Spleen (tissue), 11 donors: ENCODE results near the gene ZNF598. TPM values are rescaled to one million over a fixed set of nuclear protein-coding genes. Genes with fewer than 3 reads are reported as not detected.
A peak's percentile ranks its signal among the peaks of the same experiment; 100 is the strongest.

ENCODE experiments used
- DNase-seq: peaks from one replicate; pipeline ENCODE4 v3.0.0-alpha.2; 2020
- H3K27ac ChIP-seq, 8 donors: fragments of 200-600 bp; sonication (generic) in 7 of 8; 1 replicate in 4 of 8; 2 replicates in 4 of 8; pipeline versions ENCODE4 v1.5.0 to v1.8.0; 2016 to 2021; ENCODE audit warnings: inconsistent platforms in 4 of 8, mild to moderate bottlenecking in 4 of 8, moderate library complexity in 1 of 8
- H3K27me3 ChIP-seq, 7 donors: fragments of 200-600 bp; sonication (generic) in 6 of 7; replicated peaks in 1 of 7; 1 replicate in 4 of 7; 2 replicates in 3 of 7; pipeline versions ENCODE4 v1.5.0 to v1.8.0; 2016 to 2021; ENCODE audit warnings: inconsistent platforms in 3 of 7, mild to moderate bottlenecking in 1 of 7
- H3K36me3 ChIP-seq, 6 donors: fragments of 200-600 bp; sonication (generic) in 5 of 6; 1 replicate in 4 of 6; 2 replicates in 2 of 6; pipeline versions ENCODE4 v1.5.0 to v1.8.0; 2016 to 2021; ENCODE audit warnings: inconsistent platforms in 2 of 6
- H3K4me1 ChIP-seq, 6 donors: fragments of 200-600 bp; sonication (generic) in 5 of 6; 1 replicate in 3 of 6; 2 replicates in 3 of 6; pipeline versions ENCODE4 v1.5.0 to v1.8.0; 2016 to 2021; ENCODE audit warnings: inconsistent platforms in 3 of 6
- H3K4me3 ChIP-seq, 8 donors: fragments of 200-600 bp; sonication (generic) in 7 of 8; 1 replicate in 4 of 8; 2 replicates in 4 of 8; pipeline versions ENCODE4 v1.5.0 to v1.8.0; 2016 to 2021; ENCODE audit warnings: inconsistent platforms in 4 of 8, mild to moderate bottlenecking in 4 of 8, moderate library complexity in 2 of 8
- H3K9me3 ChIP-seq, 8 donors: fragments of 200-600 bp; sonication (generic) in 7 of 8; 1 replicate in 4 of 8; 2 replicates in 4 of 8; pipeline versions ENCODE4 v1.5.0 to v1.8.0; 2016 to 2021; ENCODE audit warnings: inconsistent platforms in 4 of 8
- CTCF ChIP-seq, 11 experiments: fragments of 200-600 bp in 7 of 11; fragments of 450-650 bp in 4 of 11; sonication (generic) in 4 of 11; IDR thresholded peaks in 8 of 11; conservative IDR thresholded peaks in 3 of 11; 1 replicate in 7 of 11; 2 replicates in 4 of 11; pipeline versions ENCODE4 v1.4.0 to v1.8.0; 2016 to 2021; ENCODE audit warnings: antibody characterized with exemption in 11 of 11, inconsistent platforms in 4 of 11, mild to moderate bottlenecking in 1 of 11
- POLR2A ChIP-seq, 3 donors: fragments of 450-650 bp; IDR thresholded peaks; one replicate each; pipeline ENCODE4 v1.5.1; 2017; ENCODE audit warnings: antibody characterized with exemption in 3 of 3, mild to moderate bottlenecking in 1 of 3
- POLR2AphosphoS5 ChIP-seq, 3 donors: sonication (generic); formaldehyde crosslinking; IDR thresholded peaks; one replicate each; pipeline ENCODE4 v1.5.1; 2017; ENCODE audit warnings: antibody characterized with exemption in 3 of 3
- WGBS, 5 donors: extraction: QIAGEN DNeasy Blood & Tissue Kit in 3 of 5; methylation state at CpG; one replicate each; pipeline versions ENCODE4 v1.1.5 to v1.1.7; 2013 to 2018; 5-methylcytosine and 5-hydroxymethylcytosine counted together
- intact Hi-C: fragments of 100-400 bp; cut with DNase I; formaldehyde crosslinking; loops from one replicate; pipeline ENCODE4 v1.15.0; 2023; ENCODE audit warnings: low total_unique reads
- polyA plus RNA-seq, 3 donors: library from polyadenylated mRNA; stranded (reverse); fragments of 200-250 nt; gene quantifications; one replicate each; pipeline ENCODE4 v1.2.1, GENCODE V29; 2013
- total RNA-seq, 7 donors: library from RNA; depleted of rRNA in 3 of 7; stranded (reverse); fragments of >200 nt in 3 of 7; fragmentation: NEBNext Ultra II Directional in 4 of 7; extraction: Animal tissue kit (Norgen Biotek cat#: 25700) in 4 of 7; gene quantifications; one replicate each; pipeline versions ENCODE4 v1.1.0 to v1.2.1, GENCODE V29; 2016 to 2021
- donor health status: healthy with polysubstance abuse.
- donor health status: DM: no; HTN: no; CAD: no; lungs with moderate emphysema.
- donor health status: DM: no; HTN: no; CAD: no.
- donor health status: Bipolar disorder and iron deficiency.
- donor health status: healthy.
- donor health status: DM: no; HTN: no; CAD: no.
- donor health status: DM: yes; HTN: yes; CAD: no.

ZNF598 gene
- total and polyA plus RNA-seq, 10 donors: 21.8 to 56.2 (median 42.0) TPM

GRCh38 chr16:1978476-1979120, 31.0 kb downstream of the ZNF598 start:
- intact Hi-C loops: no loop called here
- 77 to 90% (median 88%) methylated on average over 29 to 37 of the region's 37 CpGs for WGBS, 5 donors
- Histone ChIP-seq H3K27me3 (peaks cover 3 to 100% (median 41%) of the 10 kb centered on the region in 7 donors), H3K4me1 (peaks cover 6 to 41% (median 20%) of the 10 kb centered on the region in 6 donors), H3K4me3 (no peak overlapping the region), H3K36me3 (peaks cover 23 to 60% (median 52%) of the 10 kb centered on the region in 6 donors), H3K9me3 (no peaks in the 10 kb centered on the region), H3K27ac (no peak overlapping the region)
- DNase-seq: no peak
- TF ChIP-seq CTCF (IDR thresholded peaks at IDR 0.05 in 8 of 11, conservative IDR thresholded peaks at IDR 0.05 in 3 of 11) (no peak), POLR2AphosphoS5 (IDR thresholded peaks at IDR 0.05) (no peak), POLR2A (IDR thresholded peaks at IDR 0.05) (no peak)

GRCh38 chr16:1977875-1978268, 31.7 kb downstream of the ZNF598 start:
- H3K27ac ChIP-seq: no peak overlapping the region
- DNase-seq: no peak
- H3K4me3 ChIP-seq: no peak overlapping the region
- H3K9me3 ChIP-seq: no peaks in the 10 kb centered on the region
- peaks cover 7 to 41% (median 20%) of the 10 kb centered on the region in 6 donors for H3K4me1 ChIP-seq
- H3K27me3 ChIP-seq: peaks cover 3 to 94% (median 41%) of the 10 kb centered on the region in 7 donors
- peaks cover 23 to 63% (median 52%) of the 10 kb centered on the region in 6 donors for H3K36me3 ChIP-seq
- intact Hi-C loops: no loop called here
- 94 to 99% (median 97%) methylated on average over 14 to 18 of the region's 18 CpGs for WGBS, 5 donors
- TF ChIP-seq POLR2AphosphoS5 (IDR thresholded peaks at IDR 0.05) (no peak), CTCF (IDR thresholded peaks at IDR 0.05 in 8 of 11, conservative IDR thresholded peaks at IDR 0.05 in 3 of 11) (no peak), POLR2A (IDR thresholded peaks at IDR 0.05) (no peak)

GRCh38 chr16:1976951-1977874, 32.4 kb downstream of the ZNF598 start:
- peaks cover 23 to 63% (median 52%) of the 10 kb centered on the region in 6 donors for H3K36me3 ChIP-seq
- no peak for DNase-seq
- H3K27ac ChIP-seq: no peak overlapping the region
- H3K27me3 ChIP-seq: peaks cover 3 to 87% (median 41%) of the 10 kb centered on the region in 7 donors
- no peak overlapping the region for H3K4me3 ChIP-seq
- TF ChIP-seq POLR2AphosphoS5 (IDR thresholded peaks at IDR 0.05) (peak in 1 of 3 donors; percentile 7), CTCF (IDR thresholded peaks at IDR 0.05 in 8 of 11, conservative IDR thresholded peaks at IDR 0.05 in 3 of 11) (no peak), POLR2A (IDR thresholded peaks at IDR 0.05) (no peak)
- no peaks in the 10 kb centered on the region for H3K9me3 ChIP-seq
- 94 to 95% (median 94%) methylated on average over 23 to 33 of the region's 33 CpGs for WGBS, 5 donors
- intact Hi-C loops: no loop called here
- peaks cover 10 to 43% (median 25%) of the 10 kb centered on the region in 6 donors for H3K4me1 ChIP-seq

- Histone ChIP-seq H3K4me1 (peaks cover 12 to 49% (median 31%) of the 10 kb centered on the region in 6 donors), H3K36me3 (peaks cover 23 to 63% (median 52%) of the 10 kb centered on the region in 6 donors), H3K4me3 (no peak overlapping the region), H3K27me3 (peaks cover 3 to 77% (median 38%) of the 10 kb centered on the region in 7 donors), H3K9me3 (no peaks in the 10 kb centered on the region), H3K27ac (no peak overlapping the region)
- DNase-seq: no peak
- 95 to 100% (median 96%) methylated on average over 3 to 8 of the region's 8 CpGs for WGBS, 5 donors
- intact Hi-C loops: no loop called here
- TF ChIP-seq POLR2AphosphoS5 (IDR thresholded peaks at IDR 0.05): no peak
- TF ChIP-seq POLR2A (IDR thresholded peaks at IDR 0.05): no peak
- no peak for TF ChIP-seq CTCF (IDR thresholded peaks at IDR 0.05 in 8 of 11, conservative IDR thresholded peaks at IDR 0.05 in 3 of 11)
Observed at GRCh38 chr16:1976216-1976520, 33.5 kb downstream of the ZNF598 start.
